ENCODE results near the gene SLC12A9.
A peak's percentile ranks its signal among the peaks of the same experiment; 100 is the strongest.

Gene SLC12A9

DNA sequence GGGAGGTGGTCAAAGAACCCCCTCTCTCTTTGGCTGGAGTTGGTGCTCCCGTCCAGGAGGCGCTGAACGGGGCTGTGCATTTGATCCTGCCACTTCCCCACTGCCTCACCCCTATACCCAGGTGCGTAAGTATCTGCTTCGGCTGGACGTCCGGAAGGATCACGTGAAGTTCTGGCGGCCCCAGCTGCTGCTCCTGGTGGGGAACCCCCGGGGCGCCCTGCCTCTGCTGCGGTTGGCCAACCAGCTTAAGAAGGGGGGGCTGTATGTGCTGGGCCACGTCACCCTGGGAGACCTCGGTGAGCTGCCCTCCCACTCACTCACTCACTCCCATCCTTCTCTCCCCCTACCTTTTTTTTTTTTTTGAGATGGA lies 9.1 kb downstream of the SLC12A9 start:
- no peak for DNase-seq (ENCODE audit: low read depth)

DNA sequence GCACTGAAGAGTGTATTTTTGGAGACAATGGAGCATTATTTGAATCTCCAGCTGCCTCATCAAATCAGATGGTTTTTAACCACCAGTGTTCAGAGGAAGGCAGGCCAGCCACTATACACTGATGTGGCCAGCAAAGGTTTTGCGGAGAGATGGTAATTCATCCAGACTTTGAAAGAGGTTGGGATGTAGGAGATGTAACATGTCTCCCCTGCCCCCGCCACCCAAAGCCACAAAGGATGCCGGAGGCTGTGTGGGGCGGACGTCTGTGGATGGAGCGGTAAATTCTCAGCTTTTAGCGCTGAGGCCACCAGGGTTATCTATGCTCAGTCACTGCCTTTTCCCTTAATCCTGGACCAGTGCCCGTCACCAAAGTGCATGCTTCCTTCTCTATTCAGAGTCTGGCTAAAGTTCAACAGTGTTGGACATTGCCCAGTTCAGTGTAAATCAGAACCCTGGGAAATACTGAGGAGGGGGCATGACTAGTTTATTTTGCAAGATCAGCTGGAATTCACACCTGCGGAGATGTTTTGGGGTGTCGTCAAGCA lies 11.0 kb downstream of the SLC12A9 start:
- no peak for DNase-seq (ENCODE audit: low read depth)

DNA sequence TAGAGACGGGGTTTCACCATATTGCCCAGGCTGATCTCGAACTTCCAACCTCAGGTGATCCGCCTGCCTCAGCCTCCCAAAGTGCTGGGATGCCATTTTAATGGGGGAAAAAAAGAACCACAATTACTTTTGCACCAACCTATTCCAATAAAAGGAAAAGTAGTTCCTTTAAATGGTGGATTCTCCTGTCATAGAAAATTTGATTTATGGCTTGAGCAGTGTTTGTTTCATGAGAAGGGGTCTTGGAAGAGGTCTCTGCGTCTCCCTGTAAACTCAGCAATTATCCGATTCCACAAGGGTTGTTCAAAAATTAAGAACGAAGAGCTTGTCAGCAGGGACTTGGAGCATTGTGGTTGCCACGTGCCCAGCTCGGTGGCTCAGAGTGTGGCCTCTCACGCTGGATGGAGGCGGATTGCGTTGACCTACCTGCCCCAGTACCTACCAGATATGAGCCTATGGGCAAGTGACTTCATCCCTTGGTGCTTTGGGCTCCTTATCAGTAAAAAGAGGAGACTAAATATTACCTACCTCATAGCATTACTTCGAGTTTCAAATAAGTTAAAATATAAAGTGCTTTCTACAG lies 11.8 kb downstream of the SLC12A9 start:
- DNase-seq (ENCODE audit: low read depth) = no peak

DNA sequence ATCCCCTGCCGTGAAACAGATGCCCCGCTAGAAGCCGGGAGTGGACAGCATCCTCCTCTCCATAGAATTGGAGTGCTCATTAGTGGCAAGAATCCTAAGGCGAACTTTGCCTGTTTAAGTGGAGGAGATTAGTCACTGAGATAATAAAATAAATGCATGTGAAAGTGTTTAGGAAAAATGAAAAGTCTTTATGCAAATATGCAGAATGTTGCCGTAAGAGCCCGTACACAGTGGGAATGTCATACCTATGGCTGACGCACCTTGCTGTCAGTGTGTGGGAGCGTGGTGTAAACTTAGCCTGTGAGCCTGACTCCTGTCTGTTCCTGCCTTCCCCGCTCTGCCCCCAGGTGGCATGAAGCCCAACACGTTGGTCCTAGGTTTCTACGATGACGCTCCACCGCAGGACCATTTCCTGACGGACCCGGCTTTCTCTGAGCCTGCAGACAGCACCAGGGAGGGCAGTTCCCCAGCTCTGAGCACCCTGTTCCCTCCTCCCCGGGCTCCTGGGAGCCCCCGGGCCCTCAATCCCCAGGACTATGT lies 12.9 kb downstream of the SLC12A9 start:
- DNase-seq (ENCODE audit: low read depth) = no peak

DNA sequence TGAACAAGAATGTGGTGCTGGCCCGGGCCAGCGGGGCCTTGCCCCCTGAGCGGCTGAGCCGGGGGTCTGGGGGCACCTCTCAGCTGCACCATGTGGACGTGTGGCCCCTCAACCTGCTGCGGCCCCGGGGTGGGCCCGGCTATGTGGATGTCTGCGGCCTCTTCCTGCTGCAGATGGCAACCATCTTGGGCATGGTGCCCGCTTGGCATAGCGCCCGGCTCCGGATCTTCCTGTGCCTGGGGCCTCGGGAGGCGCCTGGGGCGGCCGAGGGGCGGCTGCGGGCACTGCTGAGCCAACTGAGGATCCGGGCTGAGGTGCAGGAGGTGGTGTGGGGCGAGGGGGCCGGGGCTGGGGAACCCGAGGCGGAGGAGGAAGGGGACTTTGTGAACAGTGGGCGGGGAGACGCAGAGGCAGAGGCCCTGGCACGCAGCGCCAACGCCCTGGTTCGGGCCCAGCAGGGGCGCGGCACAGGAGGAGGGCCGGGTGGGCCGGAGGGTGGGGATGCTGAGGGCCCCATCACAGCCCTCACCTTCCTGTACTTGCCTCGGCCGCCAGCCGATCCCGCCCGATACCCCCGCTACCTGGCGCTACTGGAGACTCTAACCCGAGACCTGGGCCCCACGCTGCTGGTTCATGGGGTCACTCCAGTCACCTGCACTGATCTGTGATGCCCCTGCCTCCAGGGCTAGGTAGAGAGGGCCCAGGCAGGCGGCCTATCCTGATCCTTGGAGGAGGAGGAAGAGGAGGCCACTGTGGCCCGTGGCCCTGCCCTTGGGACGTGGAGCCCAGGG lies 13.6 kb downstream of the SLC12A9 start:
- DNase-seq (ENCODE audit: low read depth) = no peak

DNA sequence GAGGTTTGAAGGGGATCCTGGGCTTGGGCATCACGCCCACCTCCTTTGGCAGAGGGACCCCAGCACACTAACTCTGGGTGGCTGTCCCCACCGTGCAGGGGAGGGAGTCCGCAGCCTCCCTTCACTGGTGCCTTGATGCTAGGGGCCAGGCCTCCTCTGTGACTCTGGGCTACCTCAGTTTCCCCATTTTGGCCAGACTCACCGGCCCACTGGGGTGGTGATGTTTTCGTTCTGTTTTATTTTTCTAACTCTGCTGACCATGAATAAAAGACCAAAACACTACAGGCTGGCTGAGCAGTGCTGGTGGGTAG lies 14.2 kb downstream of the SLC12A9 start:
- no peak for DNase-seq (ENCODE audit: low read depth)

DNA sequence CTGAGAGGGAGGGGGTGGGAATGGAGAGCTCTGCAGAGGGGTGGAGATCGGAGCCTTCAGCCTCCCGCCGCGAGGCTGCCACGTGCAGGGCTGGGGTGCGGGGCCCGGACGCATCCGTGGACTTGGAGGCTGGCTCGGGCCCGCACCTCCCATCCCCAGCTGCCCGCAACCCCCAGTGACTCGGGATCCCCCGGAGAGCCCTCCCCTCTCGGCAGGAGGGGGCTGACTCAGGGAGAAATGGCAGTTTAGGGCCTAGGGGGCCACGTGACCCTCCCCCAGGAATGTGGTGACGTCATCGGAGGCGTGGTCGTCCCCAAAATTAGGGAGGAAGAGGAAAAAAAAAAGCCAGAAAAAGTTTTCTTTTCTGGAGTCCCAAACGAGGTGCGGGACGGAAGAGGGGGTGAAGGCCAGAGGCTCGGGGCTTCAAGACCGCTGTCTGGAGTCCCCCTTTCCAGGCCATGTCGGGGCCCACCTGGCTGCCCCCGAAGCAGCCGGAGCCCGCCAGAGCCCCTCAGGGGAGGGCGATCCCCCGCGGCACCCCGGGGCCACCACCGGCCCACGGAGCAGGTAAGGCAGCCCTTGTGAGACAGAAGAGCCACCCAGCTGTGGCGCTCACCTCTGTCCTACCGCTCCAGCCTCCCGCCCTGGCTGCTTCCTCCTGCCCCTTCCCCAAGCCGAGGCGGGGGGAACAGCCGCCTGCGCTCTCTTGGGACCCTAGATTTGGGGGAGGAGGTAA lies 14.7 kb downstream of the SLC12A9 start, which contains the start of gene TRIP6:
Gene TRIP6 (plus strand): TSS at position 348 of the 736 bp plus-strand sequence. CDS start 111 bp downstream, at position 459.
- DNase-seq (ENCODE audit: low read depth) = no peak

DNA sequence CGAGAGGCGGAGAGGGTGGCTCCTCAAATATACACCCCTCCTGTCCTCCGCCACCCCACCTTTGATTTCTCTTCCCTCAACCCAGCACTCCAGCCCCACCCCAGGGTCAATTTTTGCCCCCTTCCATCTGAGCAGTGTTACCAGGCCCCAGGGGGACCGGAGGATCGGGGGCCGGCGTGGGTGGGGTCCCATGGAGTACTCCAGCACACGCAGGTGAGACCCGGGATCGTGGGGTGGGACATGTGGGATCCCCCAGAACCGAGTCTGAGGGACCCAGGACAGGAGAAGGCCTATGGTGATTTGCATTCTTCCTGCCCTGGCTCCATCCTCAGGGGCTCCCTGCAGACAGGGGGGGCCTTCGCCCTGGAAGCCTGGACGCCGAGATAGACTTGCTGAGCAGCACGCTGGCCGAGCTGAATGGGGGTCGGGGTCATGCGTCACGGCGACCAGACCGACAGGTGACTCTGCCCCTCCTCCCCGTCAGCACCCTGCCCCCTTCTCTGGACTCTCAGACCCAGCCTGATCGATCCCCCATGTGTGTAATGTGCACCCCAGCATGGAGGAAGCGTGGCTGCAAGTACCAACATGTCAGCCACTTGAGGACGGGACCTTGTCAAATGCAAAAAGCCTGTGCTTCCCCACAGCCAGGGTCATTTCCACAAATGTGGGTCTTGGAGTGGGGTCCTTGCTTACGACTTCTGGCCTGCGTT lies 15.4 kb downstream of the SLC12A9 start:
- DNase-seq (ENCODE audit: low read depth) = no peak

- DNase-seq (ENCODE audit: low read depth) = no peak
Observed at GRCh38 chr7:100873599-100874299, 21.2 kb downstream of the SLC12A9 start.

- no peak for DNase-seq (ENCODE audit: low read depth)
Observed at GRCh38 chr7:100874300-100874576, 21.7 kb downstream of the SLC12A9 start.

- peak; percentile 97 for DNase-seq (ENCODE audit: low read depth)
Observed at GRCh38 chr7:100874577-100875355, 22.3 kb downstream of the SLC12A9 start, which contains the start of gene SRRT. TSS of gene SRRT (plus strand) at chr7:100875103. CDS start at chr7:100875591, 488 bp downstream.

DNA sequence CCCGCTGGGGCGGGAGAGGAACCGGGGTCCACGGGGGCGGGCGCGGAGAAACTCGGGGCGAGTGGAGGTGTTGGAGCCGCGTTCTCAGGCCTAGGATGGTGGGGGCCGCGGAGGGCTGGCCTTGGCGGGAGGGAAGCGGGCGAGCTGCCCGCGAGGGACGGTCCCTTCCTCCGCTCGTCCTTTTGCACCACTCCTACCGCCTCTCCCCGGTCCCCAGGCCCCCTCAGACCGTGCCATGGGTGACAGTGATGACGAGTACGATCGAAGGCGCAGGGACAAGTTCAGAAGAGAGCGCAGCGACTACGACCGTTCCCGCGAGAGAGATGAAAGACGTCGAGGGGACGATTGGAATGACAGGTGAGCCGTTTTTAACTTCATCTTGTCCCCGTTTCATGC lies 22.8 kb downstream of the SLC12A9 start:
- no peak for DNase-seq (ENCODE audit: low read depth)

DNA sequence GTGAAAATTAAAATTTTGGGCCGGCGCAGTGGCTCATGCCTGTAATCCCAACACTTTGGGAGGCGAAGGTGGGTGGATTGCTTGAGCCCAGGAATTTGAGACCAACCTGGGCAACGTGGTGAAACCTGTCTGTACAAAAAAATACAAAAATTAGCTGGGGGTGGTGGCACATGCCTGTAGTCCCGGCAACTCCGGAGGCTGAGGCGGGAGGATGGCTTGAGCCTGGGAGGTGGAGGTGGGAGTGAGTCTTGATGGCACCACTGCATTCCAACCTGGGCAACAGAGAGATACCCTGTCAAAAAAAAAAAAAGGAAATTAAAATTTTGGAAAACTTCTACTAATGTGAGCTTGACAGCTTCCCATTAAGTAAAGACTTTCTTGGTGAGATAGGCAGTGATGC lies 25.5 kb downstream of the SLC12A9 start:
- DNase-seq (ENCODE audit: low read depth) = no peak

DNA sequence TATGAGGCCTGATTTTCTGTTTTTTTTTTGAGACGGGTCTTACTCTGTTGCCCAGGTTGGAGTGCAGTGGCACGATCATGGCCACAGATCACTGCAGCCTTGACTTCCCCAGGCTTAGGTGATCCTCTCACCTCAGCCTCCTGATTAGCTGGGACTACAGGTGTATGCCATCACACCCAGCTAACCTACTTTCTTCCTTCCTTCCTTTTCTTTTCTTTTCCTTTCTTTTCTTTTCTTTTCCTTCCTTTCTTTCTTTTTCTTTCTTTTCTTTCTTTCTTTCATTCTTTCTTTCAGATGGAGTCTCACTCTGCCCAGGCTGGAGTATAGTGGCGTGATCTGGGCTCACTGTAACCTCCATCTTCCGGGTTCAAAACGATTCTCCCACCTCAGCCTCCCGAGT lies 26.2 kb downstream of the SLC12A9 start:
- DNase-seq (ENCODE audit: low read depth) = no peak

DNA sequence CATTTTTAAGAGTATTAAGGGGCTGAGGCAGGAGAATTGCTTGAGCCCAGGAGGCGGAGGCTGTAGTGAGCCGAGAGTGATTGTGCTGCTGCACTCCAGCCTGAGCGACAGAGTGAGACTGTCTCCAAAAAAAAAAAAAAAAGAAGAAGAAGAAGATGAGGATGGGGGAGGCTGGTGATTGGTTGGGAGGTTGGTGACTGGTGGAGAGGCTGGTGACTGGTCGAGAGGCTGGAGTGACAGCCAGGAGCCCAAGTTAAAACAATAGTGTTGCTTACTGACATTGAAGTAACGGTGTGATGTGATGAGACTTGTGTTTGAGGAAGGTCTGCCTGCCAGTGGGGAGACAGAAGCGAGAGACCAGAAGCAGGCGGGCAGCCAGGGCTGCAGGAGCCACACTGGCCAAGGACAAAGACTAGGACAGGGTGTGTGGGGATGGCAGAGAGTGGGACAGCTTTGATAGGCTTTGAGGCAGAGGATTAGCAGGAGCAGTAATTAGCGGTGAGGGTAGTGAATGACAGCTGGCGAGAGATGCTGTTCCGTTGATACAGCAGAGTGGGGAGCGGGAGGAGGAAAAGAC lies 27.3 kb downstream of the SLC12A9 start:
- DNase-seq (ENCODE audit: low read depth) = no peak

DNA sequence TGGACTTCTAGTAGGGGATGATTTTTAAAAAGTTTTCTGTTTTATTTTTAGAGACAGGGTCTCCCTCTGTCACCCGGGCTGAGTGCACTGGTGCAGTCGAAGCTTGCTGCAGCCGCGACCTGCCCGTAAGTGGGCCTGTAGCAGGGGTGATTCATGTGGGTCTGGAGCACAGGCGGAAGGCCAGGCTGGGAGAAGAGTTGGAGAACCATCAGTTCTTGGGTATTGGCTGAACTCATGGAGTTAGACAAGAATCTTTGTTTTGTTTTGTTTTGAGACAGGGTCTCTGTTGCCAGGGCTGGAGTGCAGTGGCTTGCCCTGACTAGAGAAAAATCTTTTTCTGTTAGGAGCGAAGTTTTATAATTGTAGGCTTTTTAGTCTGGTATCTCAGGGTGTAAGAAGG lies 28.1 kb downstream of the SLC12A9 start:
- no peak for DNase-seq (ENCODE audit: low read depth)

- DNase-seq (ENCODE audit: low read depth) = no peak
Observed at GRCh38 chr7:100881136-100881535, 28.6 kb downstream of the SLC12A9 start.

GRCh38 chr7:100882201-100882600 lies 29.7 kb downstream of the SLC12A9 start:
- DNase-seq (ENCODE audit: low read depth) = no peak

DNA sequence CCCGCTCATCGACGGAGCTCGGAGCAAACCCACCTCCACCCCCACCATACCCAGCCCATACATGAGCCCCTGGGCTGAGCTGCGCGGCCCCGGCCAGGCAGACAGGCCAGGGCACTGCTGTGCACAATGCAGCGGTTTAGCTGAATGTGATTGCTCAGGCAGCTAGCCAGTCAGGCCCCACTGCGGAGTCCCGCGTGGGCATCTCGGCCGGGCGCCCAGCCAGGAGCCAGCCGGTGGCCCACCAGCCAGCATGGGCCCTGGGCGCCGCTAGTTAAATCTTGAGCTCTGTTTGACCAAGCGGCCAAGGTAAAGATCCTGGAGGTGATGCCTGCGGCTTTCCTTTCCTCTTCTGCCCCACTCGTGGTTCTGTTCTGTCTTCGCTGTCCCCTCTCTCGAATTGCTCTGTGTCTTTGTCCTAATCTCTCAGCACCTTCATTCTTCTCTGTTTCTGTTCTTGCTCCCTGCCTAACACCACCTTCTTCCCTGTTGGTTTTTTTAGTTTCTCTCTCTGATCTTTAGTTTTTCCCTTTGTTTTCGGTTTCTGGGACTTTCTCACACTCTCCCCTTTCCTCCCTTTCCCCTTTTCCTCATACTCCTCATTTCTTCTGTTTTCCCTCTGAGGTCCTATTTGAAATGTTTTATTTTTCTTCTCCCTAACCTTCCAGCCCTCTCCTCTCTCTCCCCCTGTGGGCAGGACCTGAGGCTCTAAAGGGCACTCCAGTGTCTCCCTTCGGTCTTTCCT lies 30.4 kb downstream of the SLC12A9 start:
- DNase-seq (ENCODE audit: low read depth) = no peak
